Activated CD8-positive, alpha-beta T cell treated with anti-CD3 and anti-CD28 coated beads, Interleukin-2, amount 10 ng/mL, durations not matched to agents 7 days and 5 days (primary cell): ENCODE results near the gene MACROD2. TPM values are rescaled to one million over a fixed set of nuclear protein-coding genes. Genes with fewer than 3 reads are reported as not detected.

Experiments used
- ATAC-seq: fragments of 150-1000 bp; cut with Tn5 transposase; one replicate; pipeline ENCODE4 v1.10.0; 2021; ENCODE audit warnings: moderate library complexity
- CTCF ChIA-PET: fragments of 350-600 bp; sonication (Branson Sonifier 250); formaldehyde crosslinking; loops from one replicate; lab custom pipeline; 2021; ENCODE audit warnings: antibody characterized with exemption; lab: Charles Lee
- POLR2A ChIA-PET: fragments of 350-600 bp; sonication (Branson Sonifier 250); formaldehyde crosslinking; loops from one replicate; lab custom pipeline; 2021; ENCODE audit warnings: antibody characterized with exemption; lab: Charles Lee
- DNase-seq: peaks from one replicate; pipeline ENCODE4 v3.0.0-alpha.2; 2020
- H3K27ac Mint-ChIP-seq: one replicate; pipeline ENCODE4 v1.8.0; 2021; ENCODE audit warnings: mild to moderate bottlenecking, mixed read lengths
- H3K27me3 Mint-ChIP-seq: one replicate; pipeline ENCODE4 v1.8.0; 2021; ENCODE audit warnings: low read depth, mixed read lengths
- H3K36me3 Mint-ChIP-seq: one replicate; pipeline ENCODE4 v1.8.0; 2021; ENCODE audit warnings: low read depth, mixed read lengths
- H3K4me1 Mint-ChIP-seq: one replicate; pipeline ENCODE4 v1.8.0; 2021; ENCODE audit warnings: low read depth, mixed read lengths
- H3K4me3 Mint-ChIP-seq: one replicate; pipeline ENCODE4 v1.8.0; 2021; ENCODE audit warnings: mild to moderate bottlenecking, mixed read lengths
- H3K9me3 Mint-ChIP-seq: one replicate; pipeline ENCODE4 v1.8.0; 2022; ENCODE audit warnings: mixed read lengths; ENCODE audit not compliant: insufficient read depth
- total RNA-seq, 2 experiments: library from RNA; stranded (reverse); gene quantifications; one replicate each; pipeline ENCODE4 v1.2.3, GENCODE V29; 2021

Gene MACROD2
- total RNA-seq, 2 experiments from 2014 or later: 0.08 TPM; not detected in 1

DNA sequence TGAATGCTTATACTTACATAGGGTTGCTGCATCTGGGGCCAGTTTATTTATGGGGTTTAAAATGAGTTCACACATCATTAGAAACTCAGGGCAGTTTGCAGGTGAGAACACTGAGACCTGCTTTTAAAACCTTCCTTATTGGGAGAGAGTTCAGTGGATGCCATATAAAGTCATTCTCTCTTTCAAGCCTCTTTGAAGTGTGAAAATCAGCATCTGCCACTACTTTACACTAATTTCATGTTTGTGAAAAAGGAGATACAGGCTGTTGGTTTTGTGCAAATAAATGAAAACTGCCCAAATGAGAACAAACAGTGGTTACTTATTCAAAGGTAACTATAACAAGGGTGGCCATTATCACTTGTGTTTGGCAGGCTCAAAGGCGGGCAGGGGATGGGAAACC lies 2047.4 kb downstream of the MACROD2 start:
- no peaks in the 10 kb centered on the region for H3K4me1 Mint-ChIP-seq
- CTCF ChIA-PET: no interaction called here
- DNase-seq (no peak), ATAC-seq (no peak)
- no peaks in the 10 kb centered on the region for H3K9me3 Mint-ChIP-seq
- no peak overlapping the region for H3K27ac Mint-ChIP-seq
- no peaks in the 10 kb centered on the region for H3K36me3 Mint-ChIP-seq
- H3K4me3 Mint-ChIP-seq: no peak overlapping the region
- POLR2A ChIA-PET: no interaction called here
- H3K27me3 Mint-ChIP-seq: no peaks in the 10 kb centered on the region

GRCh38 chr20:16043931-16044330 lies 2048.6 kb downstream of the MACROD2 start:
- no peak overlapping the region for H3K27ac Mint-ChIP-seq
- H3K4me3 Mint-ChIP-seq: no peak overlapping the region
- no peaks in the 10 kb centered on the region for H3K27me3 Mint-ChIP-seq
- no peaks in the 10 kb centered on the region for H3K9me3 Mint-ChIP-seq
- ChIA-PET CTCF (interaction anchor here (0.5 kb wide), 1 partner anchor 356 kb away, joined by 3 read pairs; no protein-coding TSS in a partner anchor), POLR2A (no interaction called here)
- no peak for DNase-seq
- ATAC-seq: no peak
- no peaks in the 10 kb centered on the region for H3K36me3 Mint-ChIP-seq
- no peaks in the 10 kb centered on the region for H3K4me1 Mint-ChIP-seq

- no peak overlapping the region for H3K4me3 Mint-ChIP-seq
- no peak for DNase-seq
- ChIA-PET POLR2A (no interaction called here), CTCF (no interaction called here)
- no peak overlapping the region for H3K27ac Mint-ChIP-seq
- no peaks in the 10 kb centered on the region for H3K36me3 Mint-ChIP-seq
- H3K27me3 Mint-ChIP-seq: no peaks in the 10 kb centered on the region
- no peak for ATAC-seq
- no peaks in the 10 kb centered on the region for H3K9me3 Mint-ChIP-seq
- no peaks in the 10 kb centered on the region for H3K4me1 Mint-ChIP-seq
Observed at GRCh38 chr20:16048876-16049275, 2053.6 kb downstream of the MACROD2 start.

DNA sequence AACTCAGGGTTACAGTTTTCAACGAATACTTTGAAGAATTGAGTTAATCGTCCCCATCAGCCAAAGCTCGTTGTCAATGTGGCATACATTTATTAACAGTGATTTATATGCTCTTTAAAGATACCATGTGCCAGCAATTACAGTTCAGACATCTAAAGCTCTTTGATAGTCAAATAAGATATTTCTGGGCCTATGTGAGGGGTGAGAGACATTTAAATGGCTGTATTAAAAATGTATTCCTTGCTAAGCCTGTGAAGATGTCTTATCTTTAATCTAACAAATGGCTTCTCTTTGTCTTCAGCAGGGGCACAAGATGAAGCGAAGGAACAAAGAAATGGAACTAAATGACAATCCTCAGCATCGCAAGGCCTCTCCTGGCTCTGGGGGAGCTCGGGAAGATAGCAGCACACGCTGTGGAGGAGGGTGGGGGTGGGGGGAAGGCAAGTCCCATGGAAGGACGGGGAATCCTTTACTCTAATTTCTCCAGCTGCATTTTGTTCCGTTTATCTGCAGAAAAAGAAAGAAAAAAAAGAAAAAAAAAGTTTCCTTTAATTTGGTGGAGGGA lies 2054.3 kb downstream of the MACROD2 start:
- no peaks in the 10 kb centered on the region for H3K27me3 Mint-ChIP-seq
- CTCF ChIA-PET: no interaction called here
- no peak for ATAC-seq

DNA sequence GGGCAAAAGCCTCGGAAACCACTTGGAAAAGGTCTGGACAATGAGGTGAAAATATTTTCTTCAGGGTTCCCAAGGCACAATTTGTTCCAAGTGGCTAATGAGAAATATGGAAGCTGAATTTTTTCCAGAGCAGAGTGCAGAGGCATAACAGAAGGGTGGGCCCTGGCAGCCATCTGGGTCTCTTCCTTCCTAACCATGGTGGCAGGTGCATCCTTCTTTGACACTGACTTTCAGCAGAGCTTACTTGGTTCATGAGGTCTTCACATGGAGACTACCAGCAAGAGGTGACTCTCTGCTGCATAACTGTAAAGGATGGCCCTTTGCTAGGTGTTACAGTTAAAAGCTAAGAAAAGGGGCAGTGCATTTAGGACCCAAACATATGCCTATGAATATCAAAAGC lies 2055.1 kb downstream of the MACROD2 start:
- ATAC-seq: no peak
- H3K9me3 Mint-ChIP-seq: no peaks in the 10 kb centered on the region

More for the DNA sequence above, 2054.3 kb downstream of the MACROD2 start:
- Mint-ChIP-seq H3K4me3 (no peak overlapping the region), H3K36me3 (no peaks in the 10 kb centered on the region), H3K27ac (no peak overlapping the region), H3K9me3 (no peaks in the 10 kb centered on the region), H3K4me1 (no peaks in the 10 kb centered on the region)
- DNase-seq: no peak
- POLR2A ChIA-PET: no interaction called here

DNA sequence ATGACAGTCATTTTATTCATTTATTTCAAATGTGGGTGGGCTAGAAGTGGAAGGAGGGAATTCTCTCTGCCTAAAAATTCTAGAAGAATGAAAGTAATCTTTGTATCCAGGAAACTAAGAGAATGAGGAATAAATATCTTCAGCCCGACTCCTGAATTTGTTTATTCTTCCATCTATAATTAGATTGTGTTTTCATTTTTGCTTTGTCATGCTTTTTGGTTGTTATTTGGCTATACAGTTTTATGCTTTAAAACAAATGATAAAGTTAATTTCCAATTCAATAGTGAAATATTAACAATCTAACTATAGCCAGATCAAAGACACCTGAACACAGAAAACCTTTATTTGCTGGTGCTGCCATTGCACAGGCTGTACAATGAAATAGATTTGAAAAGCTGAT lies 2056.7 kb downstream of the MACROD2 start:
- H3K27me3 Mint-ChIP-seq: no peaks in the 10 kb centered on the region
- no peak overlapping the region for H3K4me3 Mint-ChIP-seq
- DNase-seq (no peak), ATAC-seq (no peak)
- H3K9me3 Mint-ChIP-seq: no peaks in the 10 kb centered on the region
- ChIA-PET POLR2A (no interaction called here), CTCF (no interaction called here)
- no peaks in the 10 kb centered on the region for H3K36me3 Mint-ChIP-seq
- no peaks in the 10 kb centered on the region for H3K4me1 Mint-ChIP-seq
- H3K27ac Mint-ChIP-seq: no peak overlapping the region

More for the DNA sequence above, 2055.1 kb downstream of the MACROD2 start:
- no peaks in the 10 kb centered on the region for H3K36me3 Mint-ChIP-seq
- ChIA-PET POLR2A (no interaction called here), CTCF (no interaction called here)
- no peaks in the 10 kb centered on the region for H3K4me1 Mint-ChIP-seq
- no peak for DNase-seq
- H3K27ac Mint-ChIP-seq: no peak overlapping the region
- H3K4me3 Mint-ChIP-seq: no peak overlapping the region
- no peaks in the 10 kb centered on the region for H3K27me3 Mint-ChIP-seq

DNA sequence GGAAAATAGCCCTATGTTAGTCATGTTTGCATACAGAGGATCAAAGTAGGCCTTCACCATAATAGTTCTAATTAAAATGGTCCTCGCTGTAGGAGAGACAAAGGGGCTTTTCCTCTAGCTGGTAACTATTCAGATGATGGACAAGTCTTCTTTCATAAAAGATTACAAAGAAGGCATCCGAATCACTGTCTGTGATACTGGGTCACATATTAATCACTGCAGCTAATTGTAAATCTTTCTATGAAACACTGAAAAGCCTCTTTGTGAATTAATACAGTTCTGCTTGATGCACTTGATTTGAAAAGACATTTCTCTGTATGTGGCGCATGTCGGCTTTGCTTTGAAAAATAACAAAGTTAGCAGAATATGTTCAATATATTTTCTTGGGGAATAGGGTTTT lies 2057.1 kb downstream of the MACROD2 start:
- no peaks in the 10 kb centered on the region for H3K4me1 Mint-ChIP-seq
- H3K9me3 Mint-ChIP-seq: no peaks in the 10 kb centered on the region
- no peak for ATAC-seq
- no peak for DNase-seq
- CTCF ChIA-PET: no interaction called here
- POLR2A ChIA-PET: no interaction called here
- no peak overlapping the region for H3K27ac Mint-ChIP-seq
- no peaks in the 10 kb centered on the region for H3K27me3 Mint-ChIP-seq
- no peaks in the 10 kb centered on the region for H3K36me3 Mint-ChIP-seq
- no peak overlapping the region for H3K4me3 Mint-ChIP-seq

GRCh38 chr20:16054985-16055384 lies 2059.7 kb downstream of the MACROD2 start:
- H3K4me1 Mint-ChIP-seq: no peaks in the 10 kb centered on the region
- DNase-seq (no peak), ATAC-seq (no peak)
- H3K4me3 Mint-ChIP-seq: no peak overlapping the region
- POLR2A ChIA-PET: no interaction called here
- no peaks in the 10 kb centered on the region for H3K27me3 Mint-ChIP-seq
- CTCF ChIA-PET: no interaction called here
- no peak overlapping the region for H3K27ac Mint-ChIP-seq
- H3K9me3 Mint-ChIP-seq: peaks cover 4% of the 10 kb centered on the region
- H3K36me3 Mint-ChIP-seq: no peaks in the 10 kb centered on the region

GRCh38 chr20:16057651-16058050 lies 2062.3 kb downstream of the MACROD2 start:
- ChIA-PET POLR2A (no interaction called here), CTCF (no interaction called here)
- H3K27ac Mint-ChIP-seq: no peak overlapping the region
- H3K36me3 Mint-ChIP-seq: no peaks in the 10 kb centered on the region
- H3K4me1 Mint-ChIP-seq: no peaks in the 10 kb centered on the region
- no peak for DNase-seq
- H3K4me3 Mint-ChIP-seq: no peak overlapping the region
- peaks cover 4% of the 10 kb centered on the region for H3K9me3 Mint-ChIP-seq
- no peak for ATAC-seq
- H3K27me3 Mint-ChIP-seq: no peaks in the 10 kb centered on the region

GRCh38 chr20:16058268-16058667 lies 2063.0 kb downstream of the MACROD2 start:
- peaks cover 4% of the 10 kb centered on the region for H3K9me3 Mint-ChIP-seq
- H3K4me3 Mint-ChIP-seq: no peak overlapping the region
- ATAC-seq (no peak), DNase-seq (no peak)
- POLR2A ChIA-PET: no interaction called here
- H3K36me3 Mint-ChIP-seq: no peaks in the 10 kb centered on the region
- no peak overlapping the region for H3K27ac Mint-ChIP-seq
- CTCF ChIA-PET: no interaction called here
- no peaks in the 10 kb centered on the region for H3K27me3 Mint-ChIP-seq
- H3K4me1 Mint-ChIP-seq: no peaks in the 10 kb centered on the region

- DNase-seq (no peak), ATAC-seq (no peak)
- Mint-ChIP-seq H3K27ac (no peak overlapping the region), H3K4me3 (no peak overlapping the region), H3K36me3 (no peaks in the 10 kb centered on the region), H3K27me3 (no peaks in the 10 kb centered on the region), H3K9me3 (peaks cover 4% of the 10 kb centered on the region), H3K4me1 (no peaks in the 10 kb centered on the region)
- ChIA-PET POLR2A (no interaction called here), CTCF (no interaction called here)
Observed at GRCh38 chr20:16059841-16060240, 2064.5 kb downstream of the MACROD2 start.

DNA sequence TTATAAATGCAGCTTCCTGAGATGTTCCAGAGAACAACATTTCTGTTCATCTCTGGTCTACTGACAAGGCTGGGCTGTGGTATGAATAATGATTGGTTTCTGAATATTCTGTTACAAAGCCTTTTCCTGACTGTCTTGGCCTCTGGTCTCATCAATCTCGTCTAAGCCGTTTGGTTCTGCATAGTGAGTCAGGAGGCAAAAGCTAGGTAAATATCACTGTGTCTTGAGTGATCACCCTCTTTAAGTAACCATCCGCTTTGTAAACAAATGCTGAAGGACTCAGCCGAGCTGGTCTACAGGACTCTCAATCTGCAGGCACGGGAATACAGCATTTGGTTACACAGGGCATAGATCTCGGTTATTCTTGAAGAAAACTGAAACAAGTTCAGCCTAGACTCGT lies 2066.0 kb downstream of the MACROD2 start:
- DNase-seq (no peak), ATAC-seq (no peak)
- Mint-ChIP-seq H3K4me3 (no peak overlapping the region), H3K27me3 (no peaks in the 10 kb centered on the region), H3K9me3 (peaks cover 4% of the 10 kb centered on the region), H3K36me3 (no peaks in the 10 kb centered on the region), H3K27ac (no peak overlapping the region), H3K4me1 (no peaks in the 10 kb centered on the region)
- POLR2A ChIA-PET: interaction anchor here (0.6 kb wide), 1 partner anchor 28 kb away, joined by 3 read pairs; no protein-coding TSS in a partner anchor
- CTCF ChIA-PET: no interaction called here
